A549 (cell line): ENCODE results near the gene THEMIS. TPM values are rescaled to one million over a fixed set of nuclear protein-coding genes. Genes with fewer than 3 reads are reported as not detected.

Experiments
- ATAC-seq, 2 experiments: fragments of 200-7000 bp in 1 of 2; fragments of >200 bp in 1 of 2; cut with Nextera tagmentation in 1 of 2; cut with Tn5 transposase in 1 of 2; 3 replicates each; pipeline versions ENCODE4 v1.8.0 to v1.9.1; 2018 to 2020; ENCODE audit warnings: mild to moderate bottlenecking in 1 of 2, moderate library complexity in 1 of 2
- CTCF ChIA-PET: fragments of 300-600 bp; sonication (Branson Sonifier 250); formaldehyde crosslinking; extraction: SDS; loops from one replicate; lab custom pipeline; 2021; ENCODE audit warnings: antibody characterized with exemption, inconsistent platforms; lab: Yijun Ruan, JAX
- POLR2A ChIA-PET: fragments of 350-600 bp; formaldehyde crosslinking; extraction: SDS; loops from one replicate; lab custom pipeline; 2021; ENCODE audit warnings: antibody characterized with exemption, inconsistent platforms; lab: Yijun Ruan, JAX
- DNase-seq, 2 experiments: peaks; one replicate each; pipeline versions ENCODE4 v3.0.0 to v3.0.0-alpha.2; 2011 to 2016; ENCODE audit warnings: low read depth in 1 of 2, low spot score in 1 of 2
- FAIRE-seq: peaks from 2 replicates; lab custom pipeline; 2011; peaks lifted over from hg19 to GRCh38; lab: Jason Lieb, UNC
- H3K27ac ChIP-seq, 2 experiments: fragments of >200 bp; sonication (Bioruptor Twin); formaldehyde crosslinking; 3 replicates each; pipeline ENCODE4 v1.5.1; 2016 to 2017
- H3K4me1 ChIP-seq: fragments of >200 bp; sonication (Bioruptor Twin); formaldehyde crosslinking; 3 replicates; pipeline ENCODE4 v1.6.1; 2016
- H3K4me2 ChIP-seq: fragments of >200 bp; sonication (Bioruptor Twin); formaldehyde crosslinking; 3 replicates; pipeline ENCODE4 v1.6.1; 2016
- H3K4me3 ChIP-seq: fragments of >200 bp; sonication (Bioruptor Twin); formaldehyde crosslinking; 3 replicates; pipeline ENCODE4 v1.5.1; 2016
- H3K9me3 ChIP-seq: fragments of >200 bp; sonication (Bioruptor Twin); formaldehyde crosslinking; 3 replicates; pipeline ENCODE4 v1.6.1; 2016
- ATOH8 ChIP-seq: fragments of 250-450 bp; sonication (Bioruptor Pico); IDR thresholded peaks from 2 replicates; pipeline ENCODE4 v1.5.0; 2020; ENCODE audit warnings: low read depth, mild to moderate bottlenecking, moderate library complexity
- CBX8 ChIP-seq: fragments of 200-600 bp; sonication (generic); IDR thresholded peaks from 2 replicates; pipeline ENCODE4 v1.6.1; 2016
- CHD2 ChIP-seq: fragments of 150-350 bp; IDR thresholded peaks from 2 replicates; pipeline ENCODE4 v1.6.1; 2014; ENCODE audit warnings: low read length; ENCODE audit not compliant: partially characterized antibody
- CHD4 ChIP-seq: fragments of 200-600 bp; sonication (generic); IDR thresholded peaks from 2 replicates; pipeline ENCODE4 v1.6.1; 2016; ENCODE audit warnings: antibody characterized with exemption, mild to moderate bottlenecking, borderline replicate concordance
- EHF ChIP-seq: fragments of 250-450 bp; sonication (Bioruptor Pico); IDR thresholded peaks from 2 replicates; pipeline ENCODE4 v1.5.0; 2020; ENCODE audit warnings: mild to moderate bottlenecking
- EHMT2 ChIP-seq: fragments of 200-600 bp; sonication (generic); IDR thresholded peaks from 2 replicates; pipeline ENCODE4 v1.6.1; 2016; ENCODE audit warnings: antibody characterized with exemption, low read depth, mild to moderate bottlenecking, moderate library complexity
- GATA3 ChIP-seq: IDR thresholded peaks from 2 replicates; pipeline ENCODE4 v1.6.1; 2012; ENCODE audit warnings: borderline replicate concordance
- HDAC2 ChIP-seq: fragments of 200-600 bp; sonication (generic); IDR thresholded peaks from 2 replicates; pipeline ENCODE4 v1.6.1; 2016
- HEYL ChIP-seq: fragments of 250-450 bp; sonication (Bioruptor Pico); IDR thresholded peaks from 2 replicates; pipeline ENCODE4 v1.8.0; 2021; ENCODE audit warnings: mild to moderate bottlenecking, moderate library complexity
- HMGXB4 ChIP-seq: fragments of 250-450 bp; sonication (Bioruptor Pico); IDR thresholded peaks from 2 replicates; pipeline ENCODE4 v1.5.0; 2021; ENCODE audit warnings: mild to moderate bottlenecking, moderate library complexity, borderline replicate concordance
- HOXB13 ChIP-seq: fragments of 250-450 bp; sonication (Bioruptor Pico); IDR thresholded peaks from 2 replicates; pipeline ENCODE4 v1.5.0; 2020; ENCODE audit warnings: low read depth, mild to moderate bottlenecking, moderate library complexity
- HOXB5 ChIP-seq: fragments of 250-450 bp; sonication (Bioruptor Pico); IDR thresholded peaks from 2 replicates; pipeline ENCODE4 v1.5.0; 2020; ENCODE audit warnings: mild to moderate bottlenecking, moderate library complexity
- JUNB ChIP-seq: fragments of >200 bp; sonication (Bioruptor Twin); formaldehyde crosslinking; IDR thresholded peaks from 2 replicates; pipeline ENCODE4 v1.6.1; 2016
- MAFK ChIP-seq: fragments of 450-650 bp; IDR thresholded peaks from 2 replicates; pipeline ENCODE4 v1.6.1; 2014; ENCODE audit not compliant: partially characterized antibody
- POLR2A ChIP-seq: IDR thresholded peaks from 2 replicates; pipeline ENCODE4 v1.6.1; 2012; ENCODE audit warnings: mild to moderate bottlenecking, low read length
- RARB ChIP-seq: fragments of 250-450 bp; sonication (Bioruptor Pico); IDR thresholded peaks from 2 replicates; pipeline ENCODE4 v1.8.0; 2021; ENCODE audit warnings: mild to moderate bottlenecking, moderate library complexity
- REST ChIP-seq: fragments of 200-600 bp; sonication (generic); IDR thresholded peaks from 2 replicates; pipeline ENCODE4 v1.6.1; 2016; ENCODE audit warnings: antibody characterized with exemption, mild to moderate bottlenecking, moderate library complexity
- SREBF2 ChIP-seq: fragments of 450-650 bp; IDR thresholded peaks from 2 replicates; pipeline ENCODE4 v1.6.1; 2014; ENCODE audit warnings: mild to moderate bottlenecking, moderate library complexity
- TFCP2L1 ChIP-seq: fragments of 250-450 bp; sonication (Bioruptor Pico); IDR thresholded peaks from 2 replicates; pipeline ENCODE4 v1.5.0; 2021; ENCODE audit warnings: mild to moderate bottlenecking
- ZC3H11A ChIP-seq: fragments of 450-650 bp; IDR thresholded peaks from 2 replicates; pipeline ENCODE4 v1.6.1; 2014; ENCODE audit warnings: antibody characterized with exemption, mild to moderate bottlenecking
- ZFP36 ChIP-seq: fragments of 450-650 bp; IDR thresholded peaks from 2 replicates; pipeline ENCODE4 v1.6.1; 2014; ENCODE audit warnings: borderline replicate concordance; ENCODE audit not compliant: partially characterized antibody
- ZSCAN20 ChIP-seq: fragments of 250-450 bp; sonication (Bioruptor Pico); IDR thresholded peaks from 2 replicates; pipeline ENCODE4 v1.8.0; 2022; ENCODE audit warnings: mild to moderate bottlenecking, moderate library complexity
- WGBS: methylation state at CpG from one replicate; pipeline ENCODE4 v1.1.6; 2017; ENCODE audit errors: missing lambda C conversion rate; 5-methylcytosine and 5-hydroxymethylcytosine counted together
- polyA plus RNA-seq, 4 experiments: library from polyadenylated mRNA; depleted of rRNA in 3 of 4; stranded (reverse); fragments of >200 nt; fragmentation: RNase III in 1 of 4; extraction: RNeasy Plus Mini Kit Qiagen cat#74134 plus additional on column Dnase treatment in 1 of 4; gene quantifications; 2 replicates in 3 of 4; 3 replicates in 1 of 4; pipeline ENCODE4 v1.2.3, GENCODE V29; 2011 to 2017
- TF ChIP-seq, protein P1 (sequence below): IDR thresholded peaks from 2 replicates; pipeline ENCODE4 v1.6.1; 2012
- TF ChIP-seq, protein P2 (sequence below): fragments of 450-650 bp; IDR thresholded peaks from 2 replicates; pipeline ENCODE4 v1.6.1; 2014; ENCODE audit warnings: antibody characterized with exemption
- TF ChIP-seq, protein P3 (sequence below): fragments of >200 bp; sonication (Bioruptor Twin); formaldehyde crosslinking; IDR thresholded peaks from 3 replicates; pipeline ENCODE4 v1.5.1; 2016
- TF ChIP-seq, protein P4 (sequence below): fragments of >200 bp; sonication (Bioruptor Twin); formaldehyde crosslinking; IDR thresholded peaks from 2 replicates; pipeline ENCODE4 v1.6.1; 2016

Gene THEMIS
- polyA plus RNA-seq, 2 of the 4 experiments (the other 2 are of a cell fraction) = not detected

DNA sequence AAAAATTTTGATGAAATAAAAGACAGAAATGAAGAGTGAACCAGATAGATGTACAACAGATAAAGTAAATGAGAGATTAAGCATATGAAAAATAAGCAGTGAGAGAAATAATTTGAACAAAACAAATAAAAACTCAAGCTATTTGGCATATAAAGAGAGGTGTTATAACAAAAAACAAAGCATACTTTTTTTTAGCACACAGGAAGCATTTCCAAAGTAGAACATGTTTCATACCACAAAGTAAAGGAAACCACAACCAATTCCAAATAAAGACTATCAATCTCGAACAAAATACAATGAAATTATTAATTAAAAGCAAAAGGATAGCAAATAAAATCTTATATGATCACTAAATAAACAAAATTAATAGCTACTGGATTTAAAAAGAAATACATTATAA lies 6.8 kb downstream of the THEMIS start:
- H3K27ac ChIP-seq = no peak overlapping the region
- no peaks in the 10 kb centered on the region for H3K9me3 ChIP-seq
- TF ChIP-seq MAFK (no peak), RARB (CRISPR knock-in tag) (no peak), CHD4 (no peak), CBX8 (no peak), ZC3H11A (no peak), EHF (CRISPR knock-in tag) (no peak), POLR2A (no peak), CHD2 (no peak), ZSCAN20 (CRISPR knock-in tag) (no peak), HMGXB4 (no peak), HOXB13 (CRISPR knock-in tag) (no peak)
- TF ChIP-seq, protein P1, sequence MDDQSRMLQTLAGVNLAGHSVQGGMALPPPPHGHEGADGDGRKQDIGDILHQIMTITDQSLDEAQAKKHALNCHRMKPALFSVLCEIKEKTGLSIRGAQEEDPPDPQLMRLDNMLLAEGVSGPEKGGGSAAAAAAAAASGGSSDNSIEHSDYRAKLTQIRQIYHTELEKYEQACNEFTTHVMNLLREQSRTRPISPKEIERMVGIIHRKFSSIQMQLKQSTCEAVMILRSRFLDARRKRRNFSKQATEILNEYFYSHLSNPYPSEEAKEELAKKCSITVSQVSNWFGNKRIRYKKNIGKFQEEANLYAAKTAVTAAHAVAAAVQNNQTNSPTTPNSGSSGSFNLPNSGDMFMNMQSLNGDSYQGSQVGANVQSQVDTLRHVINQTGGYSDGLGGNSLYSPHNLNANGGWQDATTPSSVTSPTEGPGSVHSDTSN = no peak
- WGBS = 3% methylated on average over 1 of the region's 1 CpG
- H3K4me1 ChIP-seq = no peaks in the 10 kb centered on the region
- no peak overlapping the region for H3K4me3 ChIP-seq
- no peak overlapping the region for H3K4me2 ChIP-seq
- POLR2A ChIA-PET = no interaction called here
- no peak for FAIRE-seq
- ATAC-seq = no peak
- DNase-seq = no peak
- CTCF ChIA-PET = no interaction called here

- no peak for ATAC-seq
- Histone ChIP-seq H3K27ac (no peak overlapping the region), H3K4me3 (no peak overlapping the region), H3K4me1 (no peaks in the 10 kb centered on the region), H3K4me2 (no peak overlapping the region), H3K9me3 (no peaks in the 10 kb centered on the region)
- CTCF ChIA-PET = no interaction called here
- POLR2A ChIA-PET = no interaction called here
- WGBS = 85% methylated on average over 6 of the region's 6 CpGs
- TF ChIP-seq GATA3 (no peak), HDAC2 (no peak), TFCP2L1 (CRISPR knock-in tag) (no peak), JUNB (no peak), HEYL (CRISPR knock-in tag) (no peak), HOXB5 (no peak), ZFP36 (no peak), EHF (CRISPR knock-in tag) (no peak), SREBF2 (no peak), EHMT2 (no peak), CHD4 (no peak), REST (no peak), ATOH8 (CRISPR knock-in tag) (no peak)
- TF ChIP-seq, protein P2, sequence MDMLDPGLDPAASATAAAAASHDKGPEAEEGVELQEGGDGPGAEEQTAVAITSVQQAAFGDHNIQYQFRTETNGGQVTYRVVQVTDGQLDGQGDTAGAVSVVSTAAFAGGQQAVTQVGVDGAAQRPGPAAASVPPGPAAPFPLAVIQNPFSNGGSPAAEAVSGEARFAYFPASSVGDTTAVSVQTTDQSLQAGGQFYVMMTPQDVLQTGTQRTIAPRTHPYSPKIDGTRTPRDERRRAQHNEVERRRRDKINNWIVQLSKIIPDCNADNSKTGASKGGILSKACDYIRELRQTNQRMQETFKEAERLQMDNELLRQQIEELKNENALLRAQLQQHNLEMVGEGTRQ = no peak
- TF ChIP-seq, protein P3, sequence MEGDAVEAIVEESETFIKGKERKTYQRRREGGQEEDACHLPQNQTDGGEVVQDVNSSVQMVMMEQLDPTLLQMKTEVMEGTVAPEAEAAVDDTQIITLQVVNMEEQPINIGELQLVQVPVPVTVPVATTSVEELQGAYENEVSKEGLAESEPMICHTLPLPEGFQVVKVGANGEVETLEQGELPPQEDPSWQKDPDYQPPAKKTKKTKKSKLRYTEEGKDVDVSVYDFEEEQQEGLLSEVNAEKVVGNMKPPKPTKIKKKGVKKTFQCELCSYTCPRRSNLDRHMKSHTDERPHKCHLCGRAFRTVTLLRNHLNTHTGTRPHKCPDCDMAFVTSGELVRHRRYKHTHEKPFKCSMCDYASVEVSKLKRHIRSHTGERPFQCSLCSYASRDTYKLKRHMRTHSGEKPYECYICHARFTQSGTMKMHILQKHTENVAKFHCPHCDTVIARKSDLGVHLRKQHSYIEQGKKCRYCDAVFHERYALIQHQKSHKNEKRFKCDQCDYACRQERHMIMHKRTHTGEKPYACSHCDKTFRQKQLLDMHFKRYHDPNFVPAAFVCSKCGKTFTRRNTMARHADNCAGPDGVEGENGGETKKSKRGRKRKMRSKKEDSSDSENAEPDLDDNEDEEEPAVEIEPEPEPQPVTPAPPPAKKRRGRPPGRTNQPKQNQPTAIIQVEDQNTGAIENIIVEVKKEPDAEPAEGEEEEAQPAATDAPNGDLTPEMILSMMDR = no peak
- TF ChIP-seq, protein P4, sequence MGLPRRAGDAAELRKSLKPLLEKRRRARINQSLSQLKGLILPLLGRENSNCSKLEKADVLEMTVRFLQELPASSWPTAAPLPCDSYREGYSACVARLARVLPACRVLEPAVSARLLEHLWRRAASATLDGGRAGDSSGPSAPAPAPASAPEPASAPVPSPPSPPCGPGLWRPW = no peak
- no peak for FAIRE-seq
- no peak for DNase-seq
These were observed 7.3 kb downstream of the THEMIS start for GRCh38 chr6:127893541-127893940.
